Lower leg skin (tissue), 4 donors: Measurements from ENCODE around the gene LRBA. TPM values are rescaled to one million over a fixed set of nuclear protein-coding genes. Genes with fewer than 3 reads are reported as not detected.

Experiments used
- DNase-seq, 2 donors: peaks; one replicate each; pipeline ENCODE4 v3.0.0-alpha.2; 2019; ENCODE audit warnings: low spot score in 2 of 2
- H3K4me3 ChIP-seq: fragments of 200-600 bp; sonication (generic); 2 replicates; pipeline ENCODE4 v1.5.1; 2017; ENCODE audit warnings: mild to moderate bottlenecking, low read depth; ENCODE audit not compliant: poor library complexity, severe bottlenecking
- POLR2A ChIP-seq, 2 donors: fragments of 450-650 bp; IDR thresholded peaks; one replicate each; pipeline ENCODE4 v1.6.1; 2016 to 2017; ENCODE audit warnings: antibody characterized with exemption in 2 of 2, mild to moderate bottlenecking in 1 of 2, moderate library complexity in 1 of 2
- WGBS, 2 donors: methylation state at CpG; one replicate each; pipeline ENCODE4 v1.1.5; 2018; 5-methylcytosine and 5-hydroxymethylcytosine counted together
- intact Hi-C: fragments of 100-400 bp; cut with DNase I; formaldehyde crosslinking; loops from one replicate; pipeline ENCODE4 v1.15.0; 2023; ENCODE audit warnings: low total_unique reads
- total RNA-seq, 4 donors: library from RNA; depleted of rRNA; stranded (reverse); fragments of >200 nt; gene quantifications; one replicate each; pipeline ENCODE4 v1.1.0, GENCODE V29; 2016
- TF ChIP-seq, protein P1 (sequence below), 3 donors: fragments of 450-650 bp; IDR thresholded peaks; one replicate each; pipeline ENCODE4 v1.5.1; 2016; ENCODE audit warnings: antibody characterized with exemption in 3 of 3, mild to moderate bottlenecking in 3 of 3, moderate library complexity in 2 of 3

Gene LRBA
- total RNA-seq, 4 donors from 2014 or later, result 71.9 to 86.8 (median 75.0) TPM

DNA sequence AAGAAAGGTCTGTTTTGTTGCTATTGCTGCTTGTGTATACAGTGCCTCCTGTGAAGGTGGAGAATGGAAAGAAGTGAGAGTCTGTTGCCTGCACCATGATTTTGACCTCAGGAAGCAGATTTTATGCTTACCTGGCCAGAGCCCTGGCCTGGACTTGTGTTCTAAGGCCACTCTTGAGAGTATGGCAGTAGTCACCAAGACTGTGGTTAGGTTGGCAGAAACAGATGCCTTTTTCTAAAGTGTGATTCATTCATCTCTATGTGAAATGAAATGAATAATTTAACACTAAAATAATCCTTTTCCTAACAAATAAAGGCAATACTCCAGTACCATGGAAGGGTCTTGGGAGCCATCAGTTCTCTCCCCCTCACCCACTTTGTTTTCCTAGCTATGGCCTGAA lies 775.1 kb downstream of the LRBA start:
- TF ChIP-seq, protein P1, sequence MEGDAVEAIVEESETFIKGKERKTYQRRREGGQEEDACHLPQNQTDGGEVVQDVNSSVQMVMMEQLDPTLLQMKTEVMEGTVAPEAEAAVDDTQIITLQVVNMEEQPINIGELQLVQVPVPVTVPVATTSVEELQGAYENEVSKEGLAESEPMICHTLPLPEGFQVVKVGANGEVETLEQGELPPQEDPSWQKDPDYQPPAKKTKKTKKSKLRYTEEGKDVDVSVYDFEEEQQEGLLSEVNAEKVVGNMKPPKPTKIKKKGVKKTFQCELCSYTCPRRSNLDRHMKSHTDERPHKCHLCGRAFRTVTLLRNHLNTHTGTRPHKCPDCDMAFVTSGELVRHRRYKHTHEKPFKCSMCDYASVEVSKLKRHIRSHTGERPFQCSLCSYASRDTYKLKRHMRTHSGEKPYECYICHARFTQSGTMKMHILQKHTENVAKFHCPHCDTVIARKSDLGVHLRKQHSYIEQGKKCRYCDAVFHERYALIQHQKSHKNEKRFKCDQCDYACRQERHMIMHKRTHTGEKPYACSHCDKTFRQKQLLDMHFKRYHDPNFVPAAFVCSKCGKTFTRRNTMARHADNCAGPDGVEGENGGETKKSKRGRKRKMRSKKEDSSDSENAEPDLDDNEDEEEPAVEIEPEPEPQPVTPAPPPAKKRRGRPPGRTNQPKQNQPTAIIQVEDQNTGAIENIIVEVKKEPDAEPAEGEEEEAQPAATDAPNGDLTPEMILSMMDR (IDR thresholded peaks at IDR 0.05), result no peak
- TF ChIP-seq POLR2A (IDR thresholded peaks at IDR 0.05), result no peak
- no peak for DNase-seq
- intact Hi-C loops, result loop anchor here (10.0 kb wide), 1 partner anchor 255 kb away; no protein-coding TSS in a partner anchor
- H3K4me3 ChIP-seq, result no peak overlapping the region

DNA sequence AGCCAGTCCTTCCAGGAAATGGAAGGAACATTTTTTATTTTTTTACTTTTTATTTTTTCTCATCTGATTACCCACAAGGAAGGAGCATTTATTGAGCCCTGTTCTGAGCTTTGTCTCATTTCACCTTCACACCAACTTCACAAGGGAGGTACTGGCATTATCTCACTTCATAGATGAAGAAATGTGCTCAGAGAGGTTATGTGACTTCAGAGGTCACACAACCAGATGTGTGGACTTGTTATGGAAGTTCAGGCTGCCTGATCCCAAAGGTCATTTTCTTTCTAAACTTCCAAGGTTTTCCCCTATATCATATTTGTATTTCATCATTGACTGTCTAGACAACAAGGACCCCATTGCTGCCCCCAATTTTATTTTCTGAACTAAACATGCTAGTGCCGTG lies 776.5 kb downstream of the LRBA start:
- DNase-seq, result no peak
- TF ChIP-seq, protein P1 (IDR thresholded peaks at IDR 0.05), result no peak
- no peak for TF ChIP-seq POLR2A (IDR thresholded peaks at IDR 0.05)
- intact Hi-C loops, result no loop called here
- H3K4me3 ChIP-seq, result no peak overlapping the region
- WGBS, 2 donors, result 100% methylated on average over 1 of the region's 1 CpG

DNA sequence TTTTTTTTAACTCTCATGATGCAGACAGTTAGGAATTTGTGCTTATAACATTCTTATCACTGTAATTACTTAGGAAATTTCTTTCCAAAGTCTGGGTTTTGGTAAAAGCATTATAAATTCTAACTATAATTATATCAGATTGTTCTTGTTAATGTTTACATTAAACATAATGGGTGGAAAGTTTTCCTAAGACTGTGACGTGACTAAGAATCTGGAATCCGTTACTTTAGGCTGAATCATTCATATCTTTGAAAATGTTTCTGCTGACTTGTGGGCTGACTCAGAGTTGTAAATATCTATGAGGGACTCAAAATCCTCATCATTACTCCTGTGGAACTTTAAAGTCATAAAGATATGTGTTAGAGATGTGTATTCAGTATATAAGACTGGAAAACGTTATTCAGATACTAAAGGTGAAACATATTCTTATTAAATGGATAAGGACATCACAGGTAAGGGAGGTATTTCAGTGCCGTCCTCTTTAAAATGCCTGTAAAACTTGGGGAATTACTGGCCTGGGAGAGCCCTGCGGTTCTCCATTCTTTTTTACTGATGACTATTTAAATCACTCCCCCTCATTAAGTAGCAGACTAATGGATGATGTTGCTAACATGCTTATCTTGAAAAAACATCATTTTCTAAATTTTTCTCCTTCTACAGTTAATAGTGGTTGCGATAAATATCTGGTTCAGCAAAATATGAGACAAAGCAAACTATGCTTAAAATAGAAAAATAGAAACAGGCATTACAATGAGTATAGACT lies 777.8 kb downstream of the LRBA start:
- no peak overlapping the region for H3K4me3 ChIP-seq
- 61 to 69% methylated on average over 6 of the region's 6 CpGs for WGBS, 2 donors
- intact Hi-C loops, result no loop called here
- DNase-seq, result no peak
- no peak for TF ChIP-seq POLR2A (IDR thresholded peaks at IDR 0.05)
- TF ChIP-seq, protein P1 (IDR thresholded peaks at IDR 0.05), result no peak

DNA sequence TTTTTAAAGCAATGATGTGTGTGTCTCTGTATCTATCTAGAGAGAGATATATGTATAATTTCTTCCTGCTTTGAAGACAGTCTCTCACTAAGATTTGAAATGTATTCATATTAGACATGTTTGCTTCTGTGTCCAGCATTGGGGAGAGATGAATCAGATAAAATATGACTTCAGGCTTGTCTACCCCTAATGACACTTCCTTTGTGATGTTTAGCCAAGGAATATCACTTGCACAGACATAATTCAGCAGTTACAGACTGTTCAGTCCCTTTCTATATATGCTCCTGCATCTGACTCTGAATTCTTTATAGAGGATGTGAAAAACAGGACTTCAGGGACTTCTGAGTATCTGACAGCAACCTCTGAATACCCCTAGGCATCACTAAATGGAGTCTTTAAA lies 778.5 kb downstream of the LRBA start:
- H3K4me3 ChIP-seq, result no peak overlapping the region
- TF ChIP-seq POLR2A (IDR thresholded peaks at IDR 0.05), result no peak
- TF ChIP-seq, protein P1 (IDR thresholded peaks at IDR 0.05), result no peak
- intact Hi-C loops, result no loop called here
- DNase-seq, result no peak

DNA sequence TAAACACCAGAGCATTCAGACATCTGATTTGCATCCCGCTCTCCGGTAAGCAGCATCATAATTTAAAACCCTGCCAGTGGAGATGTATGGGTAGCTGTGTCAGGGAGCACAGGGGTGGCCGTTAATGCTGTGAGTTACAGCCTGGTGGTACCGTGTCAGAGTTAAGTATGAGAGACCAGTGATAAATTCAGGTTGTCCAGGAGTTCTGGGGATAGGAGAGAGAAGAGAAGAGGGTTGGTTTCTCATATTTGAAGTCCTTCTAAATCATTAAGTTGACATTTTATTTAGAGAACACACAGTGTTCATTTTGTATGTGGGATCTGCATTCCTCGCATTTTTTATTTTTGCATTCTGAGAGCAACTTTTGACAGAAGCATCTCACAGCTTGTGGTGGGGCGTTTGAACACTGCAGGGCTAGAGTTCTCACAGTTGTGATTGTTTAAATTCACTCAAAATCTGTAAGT lies 779.2 kb downstream of the LRBA start:
- 79% methylated on average over 6 of the region's 6 CpGs for WGBS, 2 donors
- H3K4me3 ChIP-seq, result no peak overlapping the region
- intact Hi-C loops, result no loop called here
- no peak for DNase-seq
- TF ChIP-seq POLR2A (IDR thresholded peaks at IDR 0.05), result no peak
- TF ChIP-seq, protein P1 (IDR thresholded peaks at IDR 0.05), result no peak

DNA sequence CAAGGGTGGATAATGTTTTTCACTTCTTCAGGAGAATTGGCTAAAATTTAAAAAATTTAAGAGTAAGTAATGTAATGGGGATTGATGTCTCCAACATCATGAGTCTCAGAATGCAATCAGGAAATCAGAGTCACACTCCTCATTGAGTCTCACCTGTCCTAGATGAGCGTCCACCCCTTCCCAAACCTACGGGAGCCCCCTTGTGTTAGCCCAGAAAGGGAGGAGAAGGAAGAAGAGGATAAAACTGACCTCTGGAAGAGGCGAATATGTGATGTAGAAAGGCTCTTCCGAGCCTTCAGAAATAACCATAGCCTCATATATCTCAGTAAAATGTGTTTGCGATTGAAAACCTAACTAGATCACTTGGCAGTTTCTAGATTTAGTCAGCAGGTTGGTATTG lies 779.8 kb downstream of the LRBA start:
- TF ChIP-seq, protein P1 (IDR thresholded peaks at IDR 0.05), result no peak
- no peak for TF ChIP-seq POLR2A (IDR thresholded peaks at IDR 0.05)

More for the DNA sequence above, 779.8 kb downstream of the LRBA start:
- no peak overlapping the region for H3K4me3 ChIP-seq
- WGBS, 2 donors, result 92 to 93% methylated on average over 5 of the region's 5 CpGs
- intact Hi-C loops, result no loop called here
- DNase-seq, result no peak
